Activated CD4-positive, CD25-positive, alpha-beta regulatory T cell (primary cell): Measurements from ENCODE around the gene HOXD4.

Experiments used
- DNase-seq, 4 experiments: peaks; one replicate each; lab custom pipeline; 2025; lab: John Stamatoyannopoulos, UW

Gene HOXD4

DNA sequence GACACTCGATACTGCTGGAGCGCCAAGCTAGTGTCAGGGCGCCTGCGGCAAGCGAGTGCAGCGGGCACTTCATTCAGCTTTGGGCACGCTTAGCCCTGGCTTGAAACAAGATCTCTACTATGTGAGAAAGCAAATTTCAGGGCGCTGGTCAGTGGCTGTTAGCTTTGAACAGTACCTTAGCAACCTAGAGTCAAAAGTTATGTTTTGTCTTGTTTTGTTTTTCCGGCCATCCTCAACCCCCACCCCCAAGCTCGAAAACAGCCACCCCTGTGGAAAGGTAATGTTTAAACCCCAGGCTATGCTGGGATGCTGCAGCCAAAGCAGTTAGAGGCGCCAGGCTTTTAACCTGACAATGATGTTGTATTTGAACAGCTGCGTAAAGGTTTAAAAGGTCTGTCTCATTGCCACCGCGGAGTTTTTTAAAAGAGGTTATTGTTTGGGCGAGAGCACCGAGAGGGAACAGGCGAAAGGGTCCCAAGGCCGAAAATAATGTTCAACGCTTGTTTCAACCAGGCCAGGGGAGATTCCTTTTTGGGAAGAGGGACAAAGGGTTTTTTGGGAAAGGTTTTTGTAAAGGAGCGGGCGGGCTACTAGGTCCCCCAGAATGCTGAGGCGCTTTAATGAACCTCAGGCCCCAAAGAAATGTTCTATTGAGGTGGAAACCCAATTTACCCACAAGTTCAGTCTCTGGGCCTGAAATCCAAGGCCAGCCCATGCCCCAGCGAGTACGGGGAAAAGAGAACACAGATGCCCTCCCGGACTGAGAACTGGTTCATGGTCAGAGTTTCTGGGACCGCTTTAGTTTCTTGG lies 37.0 kb upstream of the HOXD4 start:
- no peak for DNase-seq

- DNase-seq: no peak
These were observed 36.3 kb upstream of the HOXD4 start for GRCh38 chr2:176114930-176115625.

GRCh38 chr2:176115883-176116813 lies 35.2 kb upstream of the HOXD4 start, which contains the start of gene HOXD10:
Gene HOXD10 (plus strand): TSS chr2:176116778. CDS start chr2:176116834, 56 bp downstream.
- DNase-seq: no peak

GRCh38 chr2:176117162-176117822 lies 34.1 kb upstream of the HOXD4 start:
- DNase-seq: no peak

DNA sequence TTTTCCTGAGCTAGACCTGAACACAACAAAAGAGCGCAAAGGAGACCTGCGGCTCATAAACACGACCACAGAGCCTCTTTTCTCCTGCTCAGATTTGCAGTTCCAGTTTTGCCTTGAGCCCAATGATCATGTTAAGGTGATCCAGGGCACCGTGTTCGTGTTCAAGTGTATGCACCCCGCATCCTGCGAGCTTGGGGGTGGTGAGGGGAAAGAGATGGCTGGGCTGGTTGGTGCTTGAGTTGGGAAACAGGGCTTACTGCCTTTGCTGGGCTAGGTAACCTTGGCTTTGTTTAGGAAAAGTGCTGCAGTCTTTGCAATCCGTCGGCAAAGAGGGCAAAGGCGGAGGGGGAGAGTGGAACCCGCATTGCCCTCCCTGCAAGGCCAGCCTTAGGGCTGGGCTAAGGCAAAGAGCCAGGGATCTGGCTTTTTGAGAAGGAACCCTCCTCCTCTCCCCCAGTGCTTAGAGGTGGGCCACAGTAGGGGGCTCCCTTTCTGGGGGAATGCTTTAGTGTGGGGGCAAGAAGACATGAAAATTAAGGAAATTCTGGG lies 33.5 kb upstream of the HOXD4 start:
- DNase-seq: no peak

GRCh38 chr2:176118601-176119339 lies 32.6 kb upstream of the HOXD4 start:
- DNase-seq: no peak

- DNase-seq: no peak
These were observed 30.8 kb upstream of the HOXD4 start for GRCh38 chr2:176120364-176121189.

DNA sequence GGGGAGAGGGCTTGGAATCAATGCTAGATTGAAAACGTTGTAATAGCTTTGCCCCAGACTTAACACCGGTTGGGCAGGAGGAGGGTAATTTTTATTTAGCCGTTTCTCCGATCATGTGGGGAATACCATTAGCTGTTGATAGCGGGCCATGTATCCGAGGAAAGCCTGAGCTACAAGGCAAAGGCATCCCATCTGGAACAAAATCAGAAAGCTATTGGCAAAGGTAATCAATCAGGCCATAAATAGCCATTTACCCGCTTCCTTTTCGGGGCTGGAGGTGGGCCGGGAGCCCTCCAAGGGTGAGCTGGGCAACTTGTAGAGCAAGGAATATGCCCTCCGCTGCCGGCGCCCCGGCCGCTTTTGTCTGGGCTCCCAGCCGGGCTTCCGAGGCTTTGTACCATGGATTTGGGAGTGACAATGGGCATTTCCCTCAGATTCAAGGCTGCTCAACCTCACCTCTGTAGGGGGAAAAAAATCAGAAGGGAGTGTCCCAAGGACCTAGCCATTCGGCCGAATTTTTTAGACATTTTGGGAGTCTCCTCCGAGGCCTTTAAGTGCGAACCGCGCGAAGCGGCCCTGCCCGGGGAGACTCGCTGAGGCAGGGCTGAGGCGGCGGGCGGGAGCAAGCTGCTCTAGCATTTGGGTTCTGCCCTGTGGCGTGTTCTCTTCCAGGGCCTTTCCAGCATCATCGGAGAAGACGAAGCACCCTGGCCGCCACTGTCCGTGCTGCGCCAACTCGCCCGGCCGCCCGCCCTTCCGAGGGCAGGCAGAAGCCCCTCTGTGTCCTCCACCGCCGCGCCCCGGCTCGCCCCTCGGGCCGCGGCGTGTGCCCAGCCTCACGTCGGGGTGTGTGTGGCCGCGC lies 29.9 kb upstream of the HOXD4 start:
- no peak for DNase-seq

- DNase-seq: no peak
These were observed 29.2 kb upstream of the HOXD4 start for GRCh38 chr2:176122052-176122682.

DNA sequence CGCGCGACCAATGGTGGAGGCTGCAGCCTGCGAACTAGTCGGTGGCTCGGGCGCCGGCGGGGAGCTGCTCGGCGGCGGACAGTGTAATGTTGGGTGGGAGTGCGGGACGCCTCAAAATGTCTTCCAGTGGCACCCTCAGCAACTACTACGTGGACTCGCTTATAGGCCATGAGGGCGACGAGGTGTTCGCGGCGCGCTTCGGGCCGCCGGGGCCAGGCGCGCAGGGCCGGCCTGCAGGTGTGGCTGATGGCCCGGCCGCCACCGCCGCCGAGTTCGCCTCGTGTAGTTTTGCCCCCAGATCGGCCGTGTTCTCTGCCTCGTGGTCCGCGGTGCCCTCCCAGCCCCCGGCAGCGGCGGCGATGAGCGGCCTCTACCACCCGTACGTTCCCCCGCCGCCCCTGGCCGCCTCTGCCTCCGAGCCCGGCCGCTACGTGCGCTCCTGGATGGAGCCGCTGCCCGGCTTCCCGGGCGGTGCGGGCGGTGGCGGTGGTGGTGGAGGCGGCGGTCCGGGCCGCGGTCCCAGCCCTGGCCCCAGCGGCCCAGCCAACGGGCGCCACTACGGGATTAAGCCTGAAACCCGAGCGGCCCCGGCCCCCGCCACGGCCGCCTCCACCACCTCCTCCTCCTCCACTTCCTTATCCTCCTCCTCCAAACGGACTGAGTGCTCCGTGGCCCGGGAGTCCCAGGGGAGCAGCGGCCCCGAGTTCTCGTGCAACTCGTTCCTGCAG lies 28.5 kb upstream of the HOXD4 start, which contains the start of gene HOXD9:
HOXD9 (plus strand) TSS at position 37 of the 728 bp plus-strand sequence; CDS start at position 87, 50 bp downstream.
- DNase-seq: no peak

GRCh38 chr2:176123411-176124109 lies 27.8 kb upstream of the HOXD4 start:
- DNase-seq: no peak

- no peak for DNase-seq
These were observed 27.0 kb upstream of the HOXD4 start for GRCh38 chr2:176124110-176124946.

DNA sequence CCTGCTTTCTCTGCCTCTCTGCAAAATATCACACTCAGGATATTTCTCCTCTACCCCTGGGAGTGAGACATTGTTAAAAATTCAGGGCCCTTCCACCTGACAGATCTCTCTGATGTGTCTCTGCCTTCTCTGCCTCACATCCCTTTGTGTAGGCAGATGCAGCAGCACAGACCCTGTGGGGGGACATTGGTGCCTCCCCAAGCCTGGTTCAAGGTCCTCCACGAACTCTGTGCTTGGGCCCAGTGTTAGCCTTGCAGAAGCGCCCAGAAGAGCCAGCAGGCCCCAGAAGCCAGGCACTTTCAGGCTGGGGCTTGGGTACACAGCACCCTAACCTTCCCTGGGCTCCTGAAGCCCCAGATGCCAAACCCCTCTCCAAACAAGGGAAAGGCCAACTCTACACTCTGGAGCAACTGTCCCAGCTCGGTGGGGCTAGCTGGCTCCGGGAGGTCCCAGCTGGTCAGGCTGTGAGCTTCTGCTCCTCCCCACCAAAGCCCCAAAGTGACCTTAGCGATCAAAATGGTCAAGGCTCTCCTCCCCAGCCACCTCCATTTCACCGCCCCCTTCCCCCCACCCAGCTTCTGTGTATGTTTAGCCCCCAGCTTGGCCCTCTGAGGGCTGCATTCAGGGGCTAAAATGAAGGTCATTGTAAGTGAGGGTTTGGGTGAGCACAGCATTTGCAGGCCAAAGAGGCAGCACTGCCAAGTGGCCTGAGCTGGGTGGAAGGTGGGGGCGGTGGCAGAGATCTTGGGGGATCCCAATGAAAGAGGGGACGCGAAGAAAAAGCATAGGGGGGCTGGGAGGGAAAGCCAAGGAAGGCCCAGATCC lies 26.2 kb upstream of the HOXD4 start:
- no peak for DNase-seq

DNA sequence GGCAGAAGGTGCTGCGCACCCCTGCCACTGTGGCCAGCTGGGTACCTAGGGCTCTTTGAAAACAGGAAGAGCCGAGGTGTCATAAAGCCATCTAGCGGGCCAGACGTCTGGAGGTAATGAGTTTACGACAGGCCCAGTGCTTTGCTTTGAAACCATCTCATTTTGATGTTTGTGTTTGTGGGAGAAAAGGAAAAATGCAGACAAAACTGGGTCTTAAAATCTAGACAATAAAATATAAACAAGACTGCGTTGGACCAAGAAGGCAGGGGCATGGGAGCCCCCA lies 25.6 kb upstream of the HOXD4 start:
- DNase-seq: no peak
